HUDEP-2 (cell line): ENCODE data around the gene TOX4.
A peak's percentile ranks its signal among the peaks of the same experiment; 100 is the strongest.
"Not testable (repeated sequence)": the region's sequence is repeated elsewhere in the genome, so short reads cannot be mapped to it uniquely, and the experiment has no call there.

Source experiments
- DNase-seq, 76 experiments: peaks; one replicate each; lab custom pipeline; 2025; ENCODE audit not compliant: unreplicated experiment in 76 of 76; lab: John Stamatoyannopoulos, UW

Gene TOX4

GRCh38 chr14:21476925-21477681 is at the start of gene TOX4, which contains the start of gene RAB2B:
Gene TOX4, plus strand, starts transcription at chr14:21477195. Its CDS starts 84 bp downstream, at chr14:21477279.
Gene RAB2B, minus strand, starts transcription at chr14:21476959. Its CDS starts 87 bp downstream, at chr14:21476872.
- DNase-seq, result peak; percentile 40 to 98 (median 93)

GRCh38 chr14:21428930-21429329 is 48.1 kb upstream of the TOX4 start:
- peak in 1 of 76 experiments; percentile 8 for DNase-seq

- no peak for DNase-seq
Observed at GRCh38 chr14:21431126-21431525, 45.9 kb upstream of the TOX4 start.

GRCh38 chr14:21436567-21437062 is 40.4 kb upstream of the TOX4 start:
- no peak for DNase-seq

DNA sequence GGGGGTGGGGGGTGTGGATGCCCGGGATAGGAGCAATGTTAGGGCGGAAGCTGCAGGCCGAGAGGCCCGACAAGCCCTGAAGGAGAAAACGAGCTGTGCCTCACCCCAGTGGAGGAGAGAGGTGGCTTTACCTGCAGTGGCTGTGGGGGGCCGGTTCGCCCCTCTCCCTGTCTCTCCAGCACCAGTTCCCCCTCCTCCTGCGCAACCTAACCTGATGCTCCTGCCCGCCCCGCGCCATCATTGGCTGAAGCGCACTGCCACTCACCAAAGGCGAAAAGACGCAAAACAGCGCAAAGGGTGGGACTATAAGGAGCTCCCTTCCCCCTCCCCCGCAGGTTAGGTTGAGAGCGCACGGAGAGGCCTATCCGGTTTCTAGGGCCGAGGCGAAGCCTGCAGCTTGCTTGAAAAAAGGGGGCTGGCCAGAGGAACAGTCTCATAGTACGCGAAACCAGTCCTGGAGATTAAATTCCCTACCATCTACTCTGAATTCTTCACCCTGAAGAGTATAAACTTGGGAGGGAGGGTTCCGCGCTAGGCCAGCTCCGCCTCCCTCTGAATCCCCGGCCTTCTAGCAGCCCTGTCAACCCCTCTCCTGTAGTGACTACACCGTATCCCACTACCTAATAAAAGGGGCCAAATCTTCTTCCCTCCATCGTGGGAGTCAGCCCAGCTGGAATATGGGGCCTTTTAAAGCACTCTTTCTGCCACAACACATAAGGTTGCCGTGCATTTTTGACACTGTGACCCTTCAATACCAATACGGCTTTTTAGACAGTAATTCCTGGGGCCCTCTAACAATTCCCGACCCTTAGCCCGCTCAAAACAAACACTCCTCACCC is 39.7 kb upstream of the TOX4 start:
- peak; percentile 30 to 98 (median 94) for DNase-seq

DNA sequence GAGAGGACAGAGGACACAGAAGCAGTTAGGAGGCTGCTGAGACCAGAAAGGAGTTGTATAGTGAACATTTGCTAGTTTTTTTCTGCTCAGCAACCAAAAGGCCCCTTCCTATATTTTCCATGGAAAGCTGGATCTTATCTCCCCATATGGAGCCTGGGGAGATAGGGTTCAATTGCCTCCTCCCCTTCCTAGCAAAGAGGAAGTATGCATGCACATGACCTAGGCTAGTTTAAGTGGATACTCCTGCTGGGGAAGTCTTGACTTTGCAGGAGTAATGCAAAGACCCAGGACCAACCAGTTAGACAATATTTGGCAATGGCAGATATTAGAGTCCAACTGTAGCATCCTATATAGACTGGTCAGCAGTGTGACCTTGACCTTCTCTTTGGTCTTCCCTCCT is 36.1 kb upstream of the TOX4 start:
- DNase-seq, result peak in 5 of 76 experiments; percentile 3 to 27 (median 9)

- not testable (repeated sequence) for DNase-seq
Observed at GRCh38 chr14:21442657-21443056, 34.3 kb upstream of the TOX4 start.

GRCh38 chr14:21449899-21450216 is 27.1 kb upstream of the TOX4 start:
- no peak for DNase-seq

- DNase-seq, result peak in 2 of 76 experiments; percentile 3 to 24
Observed at GRCh38 chr14:21454843-21455544, 22.0 kb upstream of the TOX4 start.

DNA sequence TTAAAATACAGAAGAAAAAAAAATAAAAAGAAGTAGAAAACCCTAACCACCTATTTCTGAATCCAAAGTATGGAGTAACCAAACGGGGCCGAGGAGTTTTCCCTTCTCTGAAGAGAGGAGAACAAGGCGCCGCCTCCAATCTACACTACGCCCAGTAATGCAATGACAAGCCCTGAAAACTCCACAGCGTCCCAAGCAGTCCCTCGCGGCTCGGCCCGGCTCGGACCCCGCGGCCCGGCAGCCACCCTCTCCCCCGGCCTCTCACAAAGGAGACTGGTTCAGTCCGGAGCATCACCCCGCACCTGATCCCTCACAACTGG is 21.4 kb upstream of the TOX4 start:
- peak in 18 of 76 experiments; percentile 22 to 58 (median 35) for DNase-seq

DNA sequence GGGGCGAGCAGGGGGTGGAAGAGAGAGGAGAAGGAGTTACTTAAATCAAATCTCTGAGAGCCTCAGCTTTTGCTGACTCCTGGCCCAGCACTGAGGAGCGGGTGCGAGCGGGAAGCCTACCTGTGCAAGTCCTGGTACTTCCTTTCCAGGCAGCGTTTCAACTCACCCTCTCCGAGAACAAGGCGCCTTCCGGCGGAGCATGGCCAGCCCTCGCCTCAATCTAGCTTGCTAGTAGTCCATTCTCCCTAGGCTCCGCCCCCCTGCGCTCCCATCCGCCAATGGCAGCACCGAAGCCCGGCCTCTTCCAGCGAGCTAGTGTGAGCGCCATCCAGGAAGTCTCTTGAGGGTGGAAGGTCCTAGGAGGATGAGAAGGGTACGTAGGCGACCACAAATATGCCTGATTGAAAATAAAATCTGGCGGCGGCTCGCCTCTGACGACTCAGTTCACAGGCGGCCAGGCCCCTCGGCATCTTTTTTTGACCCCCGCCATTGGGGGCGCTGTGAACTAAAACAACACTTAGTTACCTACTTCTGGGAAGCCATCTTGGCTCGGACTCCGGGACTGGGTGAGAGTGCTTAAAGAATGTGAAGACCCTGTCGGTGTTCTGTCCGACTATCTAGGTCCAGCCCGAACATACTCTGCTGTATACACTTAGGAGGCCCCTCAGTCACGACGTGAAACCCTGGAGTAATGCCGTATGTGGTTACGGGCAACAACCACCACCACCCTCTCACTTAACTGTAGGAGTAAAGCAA is 20.9 kb upstream of the TOX4 start, which contains the start of gene CHD8:
TSS of gene CHD8 (minus strand) at position 212 of the 756 bp plus-strand sequence. CDS start 24,480 bp downstream, outside the sequence.
- peak in 75 of 76 experiments; percentile 75 to 100 (median 98) for DNase-seq

GRCh38 chr14:21467616-21468015 is 9.4 kb upstream of the TOX4 start:
- no peak for DNase-seq

DNA sequence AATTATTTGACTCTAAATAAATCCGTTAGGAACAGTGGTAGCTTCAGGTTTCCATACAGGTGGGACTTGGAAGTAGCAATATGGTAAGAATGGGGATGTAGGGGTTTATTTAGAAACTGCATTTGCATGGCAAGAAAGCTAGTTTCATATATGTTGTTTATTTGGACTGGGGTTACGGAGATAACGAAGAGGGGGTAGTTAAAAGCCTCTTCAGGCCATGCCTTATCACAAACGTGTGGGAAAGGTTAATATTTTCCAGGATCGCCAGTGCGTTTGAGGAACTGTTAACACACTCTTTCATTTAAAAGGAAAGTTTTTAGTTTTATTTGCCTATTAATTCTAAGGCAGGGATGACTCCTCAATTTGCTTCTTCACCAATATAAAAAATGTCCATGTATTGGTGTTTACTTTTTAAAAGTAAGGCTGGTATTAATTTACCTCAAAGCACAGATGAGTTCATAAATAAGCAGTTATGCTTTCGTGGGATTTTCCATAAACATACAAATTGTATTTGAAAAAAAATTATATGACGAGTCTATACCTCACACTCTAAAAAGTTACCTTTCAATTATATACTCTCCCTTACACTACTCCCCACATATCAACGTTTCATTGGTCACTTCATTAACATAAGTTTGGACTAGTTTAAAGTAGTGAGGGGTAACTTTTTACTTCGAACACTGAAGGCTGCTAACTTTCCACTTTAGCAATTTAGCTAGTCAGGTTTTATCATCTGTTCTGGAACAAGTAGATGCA is 1.1 kb upstream of the TOX4 start:
- no peak for DNase-seq

GRCh38 chr14:21476523-21476924 is 471 bp upstream of the TOX4 start:
- peak in 41 of 76 experiments; percentile 3 to 88 (median 79) for DNase-seq

DNA sequence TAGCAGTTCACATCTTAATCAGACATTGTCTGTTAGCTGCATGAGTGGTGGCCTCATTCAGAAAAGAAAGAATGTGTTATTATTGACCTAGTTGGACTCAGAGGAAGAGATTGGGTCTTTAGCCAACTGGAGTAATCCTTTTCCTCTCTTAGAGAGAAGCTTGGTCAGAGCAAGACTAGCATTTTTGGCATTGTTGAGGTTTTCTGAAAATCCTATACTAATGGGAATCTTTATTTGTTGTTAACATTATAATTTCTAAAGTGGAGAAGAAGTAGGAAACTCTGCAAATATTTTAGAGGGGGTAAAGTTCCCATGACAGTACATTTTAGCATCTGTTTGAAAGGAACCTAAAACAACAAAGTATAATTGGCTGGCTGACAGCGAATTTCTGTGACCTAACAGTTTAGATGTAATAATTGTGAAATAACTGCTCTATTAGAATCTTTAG is 9.7 kb downstream of the TOX4 start:
- no peak for DNase-seq

- DNase-seq, result no peak
Observed at GRCh38 chr14:21494902-21495762, 18.1 kb downstream of the TOX4 start.

DNA sequence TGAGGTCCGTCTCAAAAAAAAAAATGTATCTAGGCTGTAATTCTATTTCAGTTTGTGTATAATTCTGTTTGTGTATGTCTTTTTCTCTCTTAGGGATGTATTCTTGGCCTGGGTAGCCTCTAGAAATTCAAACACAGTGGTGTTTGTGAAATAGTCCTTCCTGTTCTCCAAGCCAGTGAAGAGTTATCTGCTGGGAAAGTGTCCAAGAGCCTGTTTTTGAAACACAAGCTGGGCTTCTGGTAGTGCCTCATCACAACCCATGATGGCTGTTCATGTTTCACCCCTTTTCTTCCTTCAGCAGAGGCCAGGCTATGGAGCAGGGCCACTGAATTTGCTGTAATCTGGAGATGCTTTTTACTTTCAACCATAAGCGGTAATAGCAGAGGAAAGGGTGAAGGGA is 19.5 kb downstream of the TOX4 start:
- no peak for DNase-seq
